H1 (cell line): ENCODE data around the gene HNRNPH2. TPM values are rescaled to one million over a fixed set of nuclear protein-coding genes. Genes with fewer than 3 reads are reported as not detected.

Experiments used
- CTCF ChIA-PET: fragments of 300-600 bp; sonication (Branson Sonifier 250); formaldehyde crosslinking; loops from one replicate; lab custom pipeline; 2021; ENCODE audit not compliant: partially characterized antibody; lab: Charles Lee
- POLR2A ChIA-PET: fragments of 300-600 bp; sonication (Branson Sonifier 250); formaldehyde crosslinking; loops from one replicate; lab custom pipeline; 2021; ENCODE audit warnings: inconsistent platforms; ENCODE audit not compliant: partially characterized antibody; lab: Charles Lee
- DNase-seq, 2 experiments: peaks; one replicate each; pipeline versions ENCODE4 v3.0.0 to v3.0.0-alpha.2; 2010 to 2022; ENCODE audit warnings: low spot score in 2 of 2, low read depth in 1 of 2, mixed read lengths in 1 of 2
- FAIRE-seq: peaks from 2 replicates; lab custom pipeline; 2011; peaks lifted over from hg19 to GRCh38; lab: Jason Lieb, UNC
- H2AFZ ChIP-seq: 2 replicates; pipeline ENCODE4 v1.8.1; 2012; ENCODE audit warnings: low read length, inconsistent platforms
- H2AK5ac ChIP-seq: 2 replicates; pipeline ENCODE4 v1.6.1; 2013; ENCODE audit warnings: low read depth, low read length
- H2BK120ac ChIP-seq: replicated peaks from 2 replicates; pipeline ENCODE3; 2013; ENCODE audit warnings: low read depth, low read length, inconsistent platforms
- H2BK12ac ChIP-seq: 2 replicates; pipeline ENCODE4 v1.6.1; 2013; ENCODE audit warnings: low read depth, low read length
- H2BK15ac ChIP-seq: 2 replicates; pipeline ENCODE4 v1.6.1; 2013; ENCODE audit warnings: low read length
- H2BK20ac ChIP-seq: 2 replicates; pipeline ENCODE4 v1.6.1; 2013; ENCODE audit warnings: low read length
- H2BK5ac ChIP-seq: 2 replicates; pipeline ENCODE4 v1.6.1; 2013; ENCODE audit warnings: low read depth, low read length
- H3K14ac ChIP-seq: 2 replicates; pipeline ENCODE4 v1.6.1; 2013; ENCODE audit warnings: inconsistent platforms; ENCODE audit not compliant: insufficient read length
- H3K18ac ChIP-seq: 2 replicates; pipeline ENCODE4 v1.6.1; 2013; ENCODE audit warnings: low read length; ENCODE audit errors: extremely low read depth
- H3K23ac ChIP-seq: 2 replicates; pipeline ENCODE4 v1.6.1; 2013; ENCODE audit warnings: inconsistent platforms; ENCODE audit not compliant: insufficient read length
- H3K23me2 ChIP-seq: 2 replicates; pipeline ENCODE4 v1.6.1; 2013; ENCODE audit warnings: low read depth, low read length
- H3K27ac ChIP-seq: 2 replicates; pipeline ENCODE4 v1.6.1; 2011; ENCODE audit warnings: low read depth, low read length, inconsistent platforms
- H3K27me3 ChIP-seq, 4 experiments: replicated peaks in 1 of 4; 1 replicate in 1 of 4; 2 replicates in 3 of 4; pipeline versions ENCODE4 v1.6.1 to v1.8.1; 2011 to 2013; ENCODE audit warnings: low read length in 3 of 4, mild to moderate bottlenecking in 3 of 4, inconsistent platforms in 2 of 4, mixed read lengths in 2 of 4, moderate library complexity in 1 of 4; ENCODE audit not compliant: control insufficient read depth in 3 of 4, insufficient read depth in 3 of 4; ENCODE audit errors: extremely low read depth in 1 of 4
- H3K36me3 ChIP-seq, 4 experiments: 2 replicates each; pipeline versions ENCODE4 v1.6.1 to v1.8.1; 2011 to 2013; ENCODE audit warnings: mild to moderate bottlenecking in 4 of 4, low read length in 3 of 4, moderate library complexity in 2 of 4, control low read depth in 1 of 4, inconsistent platforms in 1 of 4; ENCODE audit not compliant: insufficient read depth in 4 of 4, control insufficient read depth in 2 of 4
- H3K4ac ChIP-seq: replicated peaks from 2 replicates; pipeline ENCODE3; 2013; ENCODE audit warnings: low read length, low read depth, mixed read lengths, inconsistent platforms; ENCODE audit not compliant: insufficient read length
- H3K4me1 ChIP-seq, 4 experiments: replicated peaks in 1 of 4; 1 replicate in 1 of 4; 2 replicates in 3 of 4; pipeline versions ENCODE4 v1.6.1 to v1.8.1; 2011 to 2013; ENCODE audit warnings: low read length in 3 of 4, inconsistent platforms in 2 of 4, mixed read lengths in 1 of 4; ENCODE audit not compliant: insufficient read depth in 4 of 4, control insufficient read depth in 3 of 4
- H3K4me2 ChIP-seq, 2 experiments: 2 replicates each; pipeline versions ENCODE4 v1.6.1 to v1.8.1; 2011 to 2013; ENCODE audit warnings: low read depth in 2 of 2, low read length in 2 of 2, control low read depth in 1 of 2, inconsistent platforms in 1 of 2, mild to moderate bottlenecking in 1 of 2; ENCODE audit not compliant: insufficient read depth in 1 of 2
- H3K4me3 ChIP-seq, 4 experiments: fragments of 200-600, 300-600 bp in 1 of 4; sonication (generic), shearing (Covaris generic), sonication (Bioruptor Twin) in 1 of 4; 2 replicates each; pipeline versions ENCODE4 v1.5.1 to v1.8.1; 2011 to 2016; ENCODE audit warnings: low read length in 4 of 4, low read depth in 3 of 4, control low read depth in 2 of 4, inconsistent platforms in 2 of 4, mild to moderate bottlenecking in 2 of 4, mixed read lengths in 1 of 4, moderate library complexity in 1 of 4; ENCODE audit not compliant: insufficient read depth in 2 of 4; ENCODE audit errors: extremely low read depth in 1 of 4
- H3K56ac ChIP-seq: replicated peaks from 2 replicates; pipeline ENCODE3; 2013; ENCODE audit warnings: low read depth, mild to moderate bottlenecking, mixed read lengths, low read length, inconsistent platforms; ENCODE audit not compliant: insufficient read length
- H3K79me1 ChIP-seq: 2 replicates; pipeline ENCODE4 v1.6.1; 2013; ENCODE audit warnings: low read depth, low read length, control low read depth
- H3K79me2 ChIP-seq, 2 experiments: 2 replicates each; pipeline versions ENCODE4 v1.6.1 to v1.8.1; 2012 to 2013; ENCODE audit warnings: low read length in 2 of 2, mild to moderate bottlenecking in 2 of 2, inconsistent platforms in 1 of 2; ENCODE audit not compliant: insufficient read depth in 2 of 2, control insufficient read depth in 1 of 2
- H3K9ac ChIP-seq, 4 experiments: replicated peaks in 1 of 4; 1 replicate in 1 of 4; 2 replicates in 3 of 4; pipeline versions ENCODE4 v1.6.1 to v1.8.1; 2011 to 2013; ENCODE audit warnings: low read depth in 3 of 4, low read length in 3 of 4, control low read depth in 2 of 4, mild to moderate bottlenecking in 2 of 4, moderate library complexity in 2 of 4, inconsistent platforms in 1 of 4; ENCODE audit errors: extremely low read depth in 1 of 4
- H3K9me3 ChIP-seq, 2 experiments: 2 replicates each; pipeline versions ENCODE4 v1.6.1 to v1.8.1; 2012 to 2013; ENCODE audit warnings: mild to moderate bottlenecking in 2 of 2, moderate library complexity in 2 of 2, control low read depth in 1 of 2, inconsistent platforms in 1 of 2, low read depth in 1 of 2, low read length in 1 of 2, mixed read lengths in 1 of 2; ENCODE audit not compliant: insufficient read depth in 2 of 2
- H4K20me1 ChIP-seq, 2 experiments: replicated peaks in 1 of 2; 2 replicates each; pipeline versions ENCODE3 to v1.8.1; 2011 to 2013; ENCODE audit warnings: inconsistent platforms in 2 of 2, low read length in 2 of 2, mild to moderate bottlenecking in 1 of 2; ENCODE audit not compliant: insufficient read depth in 2 of 2, control insufficient read depth in 1 of 2
- H4K5ac ChIP-seq: 2 replicates; pipeline ENCODE4 v1.6.1; 2013; ENCODE audit warnings: low read length, low read depth, mixed read lengths, inconsistent platforms; ENCODE audit not compliant: insufficient read length
- H4K8ac ChIP-seq: 2 replicates; pipeline ENCODE4 v1.8.0; 2013; ENCODE audit warnings: mild to moderate bottlenecking, moderate library complexity, low read length, inconsistent platforms; ENCODE audit not compliant: insufficient read depth; ENCODE audit errors: extremely low read depth
- H4K91ac ChIP-seq: replicated peaks from 2 replicates; pipeline ENCODE3; 2013; ENCODE audit warnings: low read length, mixed read lengths, inconsistent platforms; ENCODE audit not compliant: insufficient read length
- ASH2L ChIP-seq: fragments of 200-600, 300-600 bp; sonication (generic); IDR thresholded peaks from one replicate; pipeline ENCODE4 v1.7.1; 2017; ENCODE audit warnings: low read length
- BCL11A ChIP-seq, 2 experiments: IDR thresholded peaks; one replicate each; pipeline ENCODE4 v1.6.1; 2011; ENCODE audit warnings: low read depth in 2 of 2, low read length in 2 of 2, mild to moderate bottlenecking in 2 of 2
- CREB1 ChIP-seq: IDR thresholded peaks from 2 replicates; pipeline ENCODE4 v1.6.1; 2012; ENCODE audit warnings: inconsistent platforms
- POLR2A ChIP-seq, 2 experiments: IDR thresholded peaks; 1 replicate in 1 of 2; 2 replicates in 1 of 2; pipeline ENCODE4 v1.6.1; 2011; ENCODE audit warnings: low read depth in 2 of 2, low read length in 2 of 2, mild to moderate bottlenecking in 2 of 2; ENCODE audit errors: control extremely low read depth in 1 of 2
- POLR2AphosphoS5 ChIP-seq: IDR thresholded peaks from 2 replicates; pipeline ENCODE4 v1.6.1; 2011; ENCODE audit warnings: low read depth, low read length
- RNF2 ChIP-seq: fragments of 200-900, 300-1000 bp; sonication (generic); IDR thresholded peaks from 2 replicates; pipeline ENCODE4 v1.7.1; 2016; ENCODE audit warnings: borderline replicate concordance, low read depth, mild to moderate bottlenecking, antibody characterized with exemption, low read length; ENCODE audit not compliant: poor library complexity, severe bottlenecking; ENCODE audit errors: missing control alignments
- TAF1 ChIP-seq: IDR thresholded peaks from 2 replicates; pipeline ENCODE4 v1.6.1; 2011; ENCODE audit warnings: mild to moderate bottlenecking, low read depth, low read length
- TAF7 ChIP-seq: optimal IDR thresholded peaks from 2 replicates; pipeline ENCODE3; 2011; ENCODE audit warnings: low read depth, mild to moderate bottlenecking, inconsistent platforms, low read length, moderate library complexity, borderline replicate concordance
- TBP ChIP-seq: IDR thresholded peaks from 2 replicates; pipeline ENCODE4 v1.6.1; 2011; ENCODE audit warnings: low read depth, low read length, improper control_type of control experiment
- YY1 ChIP-seq: IDR thresholded peaks from 2 replicates; pipeline ENCODE4 v1.6.1; 2011; ENCODE audit warnings: low read depth, mild to moderate bottlenecking, low read length
- WGBS, 2 experiments: shearing (Covaris generic) in 1 of 2; methylation state at CpG; one replicate each; pipeline versions ENCODE4 v1.1.6 to v1.1.7; 2013 to 2015; ENCODE audit warnings: low lambda C conversion rate in 2 of 2, mixed read lengths in 2 of 2, inconsistent platforms in 1 of 2, low coverage in 1 of 2, missing lambda C conversion rate in 1 of 2; ENCODE audit not compliant: insufficient replicate concordance in 2 of 2, insufficient coverage in 1 of 2, insufficient read length in 1 of 2; ENCODE audit errors: extremely low coverage in 1 of 2, missing lambda C conversion rate in 1 of 2; 5-methylcytosine and 5-hydroxymethylcytosine counted together
- polyA plus RNA-seq, 7 experiments: library from polyadenylated mRNA; depleted of rRNA in 3 of 7; stranded (reverse) in 5 of 7; unstranded in 2 of 7; fragments of >200 nt in 5 of 7; fragments of 200-250 nt in 2 of 7; gene quantifications; 1 replicate in 5 of 7; 2 replicates in 1 of 7; 4 replicates in 1 of 7; pipeline versions ENCODE4 v1.2.1 to v1.2.3, GENCODE V29; 2011 to 2013; ENCODE audit warnings: missing spikeins in 2 of 7, mixed read lengths in 2 of 7
- total RNA-seq: library from RNA; stranded (reverse); fragmentation: NEBNext Ultra II Directional; extraction: Animal tissue kit (Norgen Biotek cat#: 25700); gene quantifications from 2 replicates; pipeline ENCODE4 v1.2.1, GENCODE V29; 2021
- TF ChIP-seq, protein P1 (sequence below): IDR thresholded peaks from 2 replicates; pipeline ENCODE4 v1.6.1; 2012; ENCODE audit warnings: inconsistent platforms

The HNRNPH2 gene
- total and polyA plus RNA-seq, 2 of the 8 experiments (the other 6 are each of a cell fraction or from before 2014, with no cell fraction given) = 27.7 to 66.7 TPM

DNA sequence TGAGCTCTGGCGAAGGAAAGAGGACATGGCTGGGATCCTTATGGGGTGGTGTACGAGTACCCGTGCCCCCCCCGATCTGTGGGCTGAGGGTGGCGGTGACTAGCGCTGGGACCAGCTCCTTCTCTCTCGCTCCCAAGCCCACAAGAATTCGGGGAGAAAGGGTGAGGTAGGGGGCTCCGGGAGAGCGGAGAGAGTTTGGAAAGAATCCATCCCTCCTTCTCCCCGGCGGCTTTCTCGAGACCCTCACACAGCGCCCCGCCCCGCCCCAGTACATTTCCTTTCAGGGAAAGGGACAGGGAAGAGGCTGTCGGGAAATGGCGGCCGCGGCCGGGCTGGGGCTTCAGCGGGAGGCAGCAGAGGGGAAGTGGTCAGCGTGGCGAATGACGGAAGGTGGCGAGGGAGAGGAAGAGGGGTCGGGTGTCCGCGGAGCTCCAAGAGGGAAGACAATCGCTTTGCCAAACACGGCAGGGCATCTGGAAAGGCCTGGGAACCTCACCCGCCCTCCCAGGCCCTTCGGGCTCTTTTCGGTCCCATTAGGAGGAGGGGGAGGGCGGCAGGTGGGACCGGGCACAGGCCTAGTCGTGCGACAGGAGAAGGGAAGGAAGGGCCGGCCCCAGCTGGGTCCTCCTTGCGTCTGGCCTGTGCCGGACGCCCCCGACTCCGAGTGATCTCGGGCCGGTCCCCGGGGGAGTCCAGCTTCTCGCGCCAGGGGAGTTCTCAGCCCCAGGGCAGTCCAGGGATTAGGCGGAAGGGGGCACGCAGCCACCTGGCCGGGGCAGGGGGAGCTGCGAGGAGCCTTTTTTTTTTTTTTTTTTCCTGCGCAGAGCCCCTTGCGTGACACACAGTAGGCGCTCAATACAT lies 10.2 kb downstream of the HNRNPH2 start:
- peak overlapping the region; percentile 52 to 73 (median 60) for H3K4me3 ChIP-seq
- H3K79me1 ChIP-seq = no peaks in the 10 kb centered on the region
- H3K79me2 ChIP-seq = no peaks in the 10 kb centered on the region
- peak overlapping the region; percentile 91 for H4K5ac ChIP-seq
- no peak overlapping the region for H2BK120ac ChIP-seq
- H2BK15ac ChIP-seq = no peak overlapping the region
- H3K27me3 ChIP-seq = no peaks in the 10 kb centered on the region
- peak overlapping the region; percentile 94 for H4K8ac ChIP-seq
- peaks cover 0 to 3% (median 1%) of the 10 kb centered on the region in 4 experiments; a peak in 3 of 7 replicates for H3K4me1 ChIP-seq
- H3K4me2 ChIP-seq = peak overlapping the region; percentile 78 to 81
- H3K18ac ChIP-seq = peak overlapping the region; percentile 32
- H3K56ac ChIP-seq = no peak overlapping the region
- H3K27ac ChIP-seq = peak overlapping the region; percentile 86
- no peaks in the 10 kb centered on the region for H4K20me1 ChIP-seq
- peak overlapping the region; percentile 15 for H2AFZ ChIP-seq
- peaks cover 3% of the 10 kb centered on the region; the same call in 1 of the 2 replicates for H3K23me2 ChIP-seq
- no peaks in the 10 kb centered on the region for H3K9me3 ChIP-seq
- no peak overlapping the region for H3K23ac ChIP-seq
- no peak overlapping the region for H3K4ac ChIP-seq
- DNase-seq (peak in 1 of 2 experiments; percentile 72), FAIRE-seq (no peak)
- peak overlapping the region; percentile 76 to 97 (median 84) for H3K9ac ChIP-seq
- peak overlapping the region; percentile 88; the same call in 1 of the 2 replicates for H2BK5ac ChIP-seq
- WGBS, 2 experiments = 5% methylated on average over 11 of the region's 56 CpGs; no CpG with 5 or more reads in 1 of the 2 experiments
- ChIA-PET CTCF (interaction anchor here (0.6 to 1.3 kb wide), 4 partner anchors 15 to 134 kb away, joined by 3 to 4 read pairs (median 4); no protein-coding TSS in a partner anchor), POLR2A (interaction anchor here (0.9 to 5.4 kb wide), 7 partner anchors 20 to 242 kb away, joined by 3 to 36 read pairs (median 3); partner anchors contain the start of genes ARMCX1, ARMCX2 and RPL36A)
- H2BK12ac ChIP-seq = 0 out of 2 replicates have a peak overlapping the region, but pooled peaks have one; percentile 60
- H3K14ac ChIP-seq = no peak overlapping the region
- H2BK20ac ChIP-seq = no peak overlapping the region
- H4K91ac ChIP-seq = no peak overlapping the region
- H2AK5ac ChIP-seq = no peak overlapping the region
- H3K36me3 ChIP-seq = peaks cover 0 to 6% (median 0%) of the 10 kb centered on the region in 4 experiments; a peak in 2 of 8 replicates
- TF ChIP-seq TAF7 (peak; percentile 70), ASH2L (peak; percentile 48), CREB1 (no peak), RNF2 (no peak), YY1 (peak; percentile 87), BCL11A (IDR thresholded peaks at IDR 0.05; ENCODE audit: low read depth in 2 of 2, low read length in 2 of 2) (no peak), TAF1 (peak; percentile 77), POLR2AphosphoS5 (peak; percentile 54; the same call in 1 of the 2 replicates), POLR2A (IDR thresholded peaks at IDR 0.05; ENCODE audit: control extremely low read depth in 1 of 2, low read depth in 2 of 2, low read length in 2 of 2) (peak; percentile 69 to 78), TBP (peak; percentile 50; the same call in 1 of the 2 replicates)
- TF ChIP-seq, protein P1, sequence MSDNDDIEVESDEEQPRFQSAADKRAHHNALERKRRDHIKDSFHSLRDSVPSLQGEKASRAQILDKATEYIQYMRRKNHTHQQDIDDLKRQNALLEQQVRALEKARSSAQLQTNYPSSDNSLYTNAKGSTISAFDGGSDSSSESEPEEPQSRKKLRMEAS = no peak; the same call in 1 of the 2 replicates
